Endothelial cell (in vitro differentiated cells): ENCODE measurements around the gene APOD. TPM values are rescaled to one million over a fixed set of nuclear protein-coding genes. Genes with fewer than 3 reads are reported as not detected.
"Not testable (repeated sequence)": the region's sequence is repeated elsewhere in the genome, so short reads cannot be mapped to it uniquely, and the experiment has no call there.

Experiments used
- DNase-seq: peaks from one replicate; pipeline ENCODE4 v3.0.0; 2021; ENCODE audit warnings: low spot score
- H3K27ac Mint-ChIP-seq: one replicate; pipeline ENCODE4 v1.8.0; 2021; ENCODE audit warnings: mixed read lengths, inconsistent platforms; ENCODE audit not compliant: unreplicated experiment
- H3K27me3 Mint-ChIP-seq: one replicate; pipeline ENCODE4 v1.8.0; 2021; ENCODE audit warnings: mild to moderate bottlenecking, moderate library complexity, mixed read lengths, inconsistent platforms; ENCODE audit not compliant: unreplicated experiment
- H3K36me3 Mint-ChIP-seq: one replicate; pipeline ENCODE4 v1.8.0; 2021; ENCODE audit warnings: mild to moderate bottlenecking, low read depth, mixed read lengths, inconsistent platforms; ENCODE audit not compliant: unreplicated experiment
- H3K4me1 Mint-ChIP-seq: one replicate; pipeline ENCODE4 v1.8.0; 2021; ENCODE audit warnings: mild to moderate bottlenecking, mixed read lengths, inconsistent platforms; ENCODE audit not compliant: unreplicated experiment
- H3K4me3 Mint-ChIP-seq: one replicate; pipeline ENCODE4 v1.8.0; 2021; ENCODE audit warnings: mild to moderate bottlenecking, mixed read lengths, inconsistent platforms; ENCODE audit not compliant: unreplicated experiment
- H3K9me3 Mint-ChIP-seq: one replicate; pipeline ENCODE4 v1.8.0; 2021; ENCODE audit warnings: mixed read lengths, inconsistent platforms; ENCODE audit not compliant: unreplicated experiment
- total RNA-seq: library from RNA; stranded (reverse); fragmentation: NEBNext Ultra II Directional; extraction: Animal tissue kit (Norgen Biotek cat#: 25700); gene quantifications from one replicate; pipeline ENCODE4 v1.2.1, GENCODE V29; 2021; ENCODE audit not compliant: unreplicated experiment

APOD gene
- total RNA-seq, 1 donor from 2014 or later, result 5.0 TPM

- H3K27ac Mint-ChIP-seq, H3K36me3 Mint-ChIP-seq, H3K4me3 Mint-ChIP-seq, H3K9me3 Mint-ChIP-seq, DNase-seq, H3K4me1 Mint-ChIP-seq, H3K27me3 Mint-ChIP-seq: not testable (repeated sequence)
These were observed 41.1 kb upstream of the APOD start for GRCh38 chr3:195624603-195625560.

- H3K36me3 Mint-ChIP-seq, H3K4me1 Mint-ChIP-seq, H3K27me3 Mint-ChIP-seq, H3K9me3 Mint-ChIP-seq, H3K4me3 Mint-ChIP-seq, DNase-seq, H3K27ac Mint-ChIP-seq: not testable (repeated sequence)
These were observed 40.4 kb upstream of the APOD start for GRCh38 chr3:195624171-195624570.

GRCh38 chr3:195623217-195623965, 39.7 kb upstream of the APOD start:
- H3K4me1 Mint-ChIP-seq, H3K36me3 Mint-ChIP-seq, H3K27ac Mint-ChIP-seq, H3K27me3 Mint-ChIP-seq, H3K4me3 Mint-ChIP-seq, H3K9me3 Mint-ChIP-seq, DNase-seq: not testable (repeated sequence)

GRCh38 chr3:195622523-195623170, 38.9 kb upstream of the APOD start:
- not testable (repeated sequence) for H3K27me3 Mint-ChIP-seq, H3K27ac Mint-ChIP-seq, H3K4me1 Mint-ChIP-seq, H3K9me3 Mint-ChIP-seq, H3K4me3 Mint-ChIP-seq, DNase-seq, H3K36me3 Mint-ChIP-seq

- H3K36me3 Mint-ChIP-seq, H3K27me3 Mint-ChIP-seq, H3K4me1 Mint-ChIP-seq, H3K27ac Mint-ChIP-seq, DNase-seq, H3K9me3 Mint-ChIP-seq, H3K4me3 Mint-ChIP-seq: not testable (repeated sequence)
These were observed 38.3 kb upstream of the APOD start for GRCh38 chr3:195622012-195622411.

GRCh38 chr3:195621095-195621494, 37.4 kb upstream of the APOD start:
- H3K9me3 Mint-ChIP-seq, DNase-seq, H3K27ac Mint-ChIP-seq, H3K27me3 Mint-ChIP-seq, H3K4me1 Mint-ChIP-seq, H3K36me3 Mint-ChIP-seq, H3K4me3 Mint-ChIP-seq: not testable (repeated sequence)

GRCh38 chr3:195620476-195620875, 36.7 kb upstream of the APOD start:
- H3K27me3 Mint-ChIP-seq, DNase-seq, H3K9me3 Mint-ChIP-seq, H3K27ac Mint-ChIP-seq, H3K36me3 Mint-ChIP-seq, H3K4me1 Mint-ChIP-seq, H3K4me3 Mint-ChIP-seq: not testable (repeated sequence)

GRCh38 chr3:195619591-195620369, 36.0 kb upstream of the APOD start:
- H3K36me3 Mint-ChIP-seq, H3K9me3 Mint-ChIP-seq, H3K27me3 Mint-ChIP-seq, H3K4me3 Mint-ChIP-seq, H3K4me1 Mint-ChIP-seq, DNase-seq, H3K27ac Mint-ChIP-seq: not testable (repeated sequence)

GRCh38 chr3:195617784-195618659, 34.3 kb upstream of the APOD start:
- not testable (repeated sequence) for H3K27me3 Mint-ChIP-seq, H3K36me3 Mint-ChIP-seq, H3K9me3 Mint-ChIP-seq, H3K4me1 Mint-ChIP-seq, DNase-seq, H3K4me3 Mint-ChIP-seq, H3K27ac Mint-ChIP-seq

GRCh38 chr3:195617134-195617533, 33.4 kb upstream of the APOD start:
- not testable (repeated sequence) for DNase-seq, H3K9me3 Mint-ChIP-seq, H3K27ac Mint-ChIP-seq, H3K36me3 Mint-ChIP-seq, H3K4me1 Mint-ChIP-seq, H3K4me3 Mint-ChIP-seq, H3K27me3 Mint-ChIP-seq
